Spleen (tissue), 7 donors: ENCODE data around the gene GALR2.

Experiments used
- CTCF ChIP-seq, 11 experiments: fragments of 200-600 bp in 7 of 11; fragments of 450-650 bp in 4 of 11; sonication (generic) in 4 of 11; IDR thresholded peaks in 8 of 11; conservative IDR thresholded peaks in 3 of 11; 1 replicate in 7 of 11; 2 replicates in 4 of 11; pipeline versions ENCODE4 v1.4.0 to v1.8.0; 2016 to 2021; ENCODE audit warnings: antibody characterized with exemption in 11 of 11, inconsistent platforms in 4 of 11, mild to moderate bottlenecking in 1 of 11
- POLR2A ChIP-seq, 3 donors: fragments of 450-650 bp; IDR thresholded peaks; one replicate each; pipeline ENCODE4 v1.5.1; 2017; ENCODE audit warnings: antibody characterized with exemption in 3 of 3, mild to moderate bottlenecking in 1 of 3
- POLR2AphosphoS5 ChIP-seq, 3 donors: sonication (generic); formaldehyde crosslinking; IDR thresholded peaks; one replicate each; pipeline ENCODE4 v1.5.1; 2017; ENCODE audit warnings: antibody characterized with exemption in 3 of 3
- donor health status: DM: no; HTN: no; CAD: no; lungs with moderate emphysema.
- donor health status: DM: no; HTN: no; CAD: no.
- donor health status: DM: no; HTN: no; CAD: no.

- TF ChIP-seq CTCF (IDR thresholded peaks at IDR 0.05 in 8 of 11, conservative IDR thresholded peaks at IDR 0.05 in 3 of 11) (no peak), POLR2AphosphoS5 (IDR thresholded peaks at IDR 0.05) (no peak), POLR2A (IDR thresholded peaks at IDR 0.05) (no peak)
Observed at GRCh38 chr17:76025294-76025693, 49.3 kb upstream of the GALR2 start.
